ENCODE data around the gene ZFYVE28.

The ZFYVE28 gene

GRCh38 chr4:2335729-2336101, 82.7 kb downstream of the ZFYVE28 start:
- Histone ChIP-seq H3K27me3 (ENCODE audit: control insufficient read depth, insufficient read depth, low read length) (no peaks in the 10 kb centered on the region), H3K4me3 (ENCODE audit: low read length) (no peak overlapping the region), H3K9ac (ENCODE audit: low read depth, low read length) (no peak overlapping the region), H3K9me3 (replicated peaks; ENCODE audit: low read length) (no peaks in the 10 kb centered on the region), H3K4me1 (ENCODE audit: control insufficient read depth, insufficient read depth, low read length) (peaks cover 9% of the 10 kb centered on the region), H3K4me2 (ENCODE audit: low read length) (no peak overlapping the region), H3K36me3 (ENCODE audit: insufficient read depth, low read length) (no peaks in the 10 kb centered on the region)

DNA sequence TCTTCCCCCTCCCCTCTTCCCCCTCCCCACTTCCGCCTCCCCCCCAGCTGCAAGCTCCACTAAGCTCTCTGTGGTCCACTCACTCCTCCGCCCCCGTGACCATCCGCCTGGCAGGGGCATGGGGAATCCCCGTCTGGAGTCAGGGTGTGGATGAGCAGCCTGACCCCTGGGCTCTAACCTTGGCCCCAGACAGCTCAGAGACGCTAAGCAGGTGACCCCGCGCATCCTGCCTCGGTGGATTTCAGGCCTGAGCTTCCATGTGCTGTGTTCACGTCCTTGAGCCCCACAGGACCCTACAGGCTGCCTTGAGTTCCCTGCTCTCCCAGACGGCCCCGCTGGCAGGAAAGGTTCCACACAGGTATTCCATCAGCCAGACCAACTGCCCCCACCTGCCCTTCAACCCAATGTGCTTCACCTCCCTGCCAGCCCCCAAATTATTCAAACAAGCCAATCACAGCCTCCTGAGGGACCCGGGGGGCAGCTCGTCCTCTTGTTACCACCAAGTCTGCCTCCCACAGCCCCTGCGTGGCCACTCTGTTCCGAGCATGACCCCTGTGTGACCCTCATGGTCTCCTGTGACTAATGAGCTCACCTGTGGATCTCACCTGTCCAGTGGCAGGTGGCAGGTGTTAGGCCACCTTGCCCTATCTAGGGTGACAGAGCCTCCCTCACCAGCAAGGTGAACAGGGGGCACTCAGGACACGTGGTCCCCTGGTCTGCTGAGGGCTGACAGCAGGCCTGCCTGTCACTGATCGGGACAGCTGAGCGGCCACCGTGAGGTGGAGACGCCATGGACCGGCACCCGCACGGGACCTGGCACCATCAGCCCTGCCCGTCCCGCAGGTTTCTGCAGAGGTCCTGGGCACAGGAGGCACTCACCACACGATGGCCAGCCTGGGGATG, 83.4 kb downstream of the ZFYVE28 start:
- H3K4me3 ChIP-seq (ENCODE audit: low read length), result no peak overlapping the region
- peaks cover 15% of the 10 kb centered on the region for H3K4me1 ChIP-seq (ENCODE audit: control insufficient read depth, insufficient read depth, low read length)
- no peak overlapping the region for H3K4me2 ChIP-seq (ENCODE audit: low read length)
- no peaks in the 10 kb centered on the region for H3K36me3 ChIP-seq (ENCODE audit: insufficient read depth, low read length)
- H3K9me3 ChIP-seq (replicated peaks; ENCODE audit: low read length), result no peaks in the 10 kb centered on the region
- H3K9ac ChIP-seq (ENCODE audit: low read depth, low read length), result no peak overlapping the region
- no peaks in the 10 kb centered on the region for H3K27me3 ChIP-seq (ENCODE audit: control insufficient read depth, insufficient read depth, low read length)

- Histone ChIP-seq H3K36me3 (ENCODE audit: insufficient read depth, low read length) (no peaks in the 10 kb centered on the region), H3K4me3 (ENCODE audit: low read length) (no peak overlapping the region), H3K27me3 (ENCODE audit: control insufficient read depth, insufficient read depth, low read length) (no peaks in the 10 kb centered on the region), H3K4me1 (ENCODE audit: control insufficient read depth, insufficient read depth, low read length) (peaks cover 23% of the 10 kb centered on the region), H3K9me3 (replicated peaks; ENCODE audit: low read length) (no peaks in the 10 kb centered on the region), H3K9ac (ENCODE audit: low read depth, low read length) (no peak overlapping the region), H3K4me2 (ENCODE audit: low read length) (no peak overlapping the region)
Observed at GRCh38 chr4:2333916-2334644, 84.4 kb downstream of the ZFYVE28 start.

GRCh38 chr4:2333356-2333841, 85.0 kb downstream of the ZFYVE28 start:
- Histone ChIP-seq H3K4me2 (ENCODE audit: low read length) (no peak overlapping the region), H3K9ac (ENCODE audit: low read depth, low read length) (no peak overlapping the region), H3K36me3 (ENCODE audit: insufficient read depth, low read length) (no peaks in the 10 kb centered on the region), H3K4me3 (ENCODE audit: low read length) (no peak overlapping the region), H3K27me3 (ENCODE audit: control insufficient read depth, insufficient read depth, low read length) (no peaks in the 10 kb centered on the region), H3K9me3 (replicated peaks; ENCODE audit: low read length) (no peaks in the 10 kb centered on the region), H3K4me1 (ENCODE audit: control insufficient read depth, insufficient read depth, low read length) (peaks cover 23% of the 10 kb centered on the region)

GRCh38 chr4:2332976-2333319, 85.5 kb downstream of the ZFYVE28 start:
- Histone ChIP-seq H3K9ac (ENCODE audit: low read depth, low read length) (no peak overlapping the region), H3K4me1 (ENCODE audit: control insufficient read depth, insufficient read depth, low read length) (peaks cover 23% of the 10 kb centered on the region), H3K4me3 (ENCODE audit: low read length) (no peak overlapping the region), H3K9me3 (replicated peaks; ENCODE audit: low read length) (no peaks in the 10 kb centered on the region), H3K36me3 (ENCODE audit: insufficient read depth, low read length) (no peaks in the 10 kb centered on the region), H3K4me2 (ENCODE audit: low read length) (no peak overlapping the region), H3K27me3 (ENCODE audit: control insufficient read depth, insufficient read depth, low read length) (no peaks in the 10 kb centered on the region)

GRCh38 chr4:2332201-2332975, 86.1 kb downstream of the ZFYVE28 start:
- peaks cover 23% of the 10 kb centered on the region for H3K4me1 ChIP-seq (ENCODE audit: control insufficient read depth, insufficient read depth, low read length)
- no peak overlapping the region for H3K4me3 ChIP-seq (ENCODE audit: low read length)
- no peaks in the 10 kb centered on the region for H3K36me3 ChIP-seq (ENCODE audit: insufficient read depth, low read length)
- H3K9me3 ChIP-seq (replicated peaks; ENCODE audit: low read length), result peaks cover 6% of the 10 kb centered on the region
- H3K9ac ChIP-seq (ENCODE audit: low read depth, low read length), result no peak overlapping the region
- no peaks in the 10 kb centered on the region for H3K27me3 ChIP-seq (ENCODE audit: control insufficient read depth, insufficient read depth, low read length)
- H3K4me2 ChIP-seq (ENCODE audit: low read length), result no peak overlapping the region

- Histone ChIP-seq H3K4me3 (ENCODE audit: low read length) (no peak overlapping the region), H3K4me1 (ENCODE audit: control insufficient read depth, insufficient read depth, low read length) (peaks cover 23% of the 10 kb centered on the region), H3K9me3 (replicated peaks; ENCODE audit: low read length) (peaks cover 7% of the 10 kb centered on the region), H3K36me3 (ENCODE audit: insufficient read depth, low read length) (no peaks in the 10 kb centered on the region), H3K9ac (ENCODE audit: low read depth, low read length) (no peak overlapping the region), H3K27me3 (ENCODE audit: control insufficient read depth, insufficient read depth, low read length) (no peaks in the 10 kb centered on the region), H3K4me2 (ENCODE audit: low read length) (no peak overlapping the region)
Observed at GRCh38 chr4:2331519-2332200, 86.8 kb downstream of the ZFYVE28 start.

- Histone ChIP-seq H3K27me3 (ENCODE audit: control insufficient read depth, insufficient read depth, low read length) (no peaks in the 10 kb centered on the region), H3K4me3 (ENCODE audit: low read length) (no peak overlapping the region), H3K36me3 (ENCODE audit: insufficient read depth, low read length) (no peaks in the 10 kb centered on the region), H3K9me3 (replicated peaks; ENCODE audit: low read length) (peaks cover 7% of the 10 kb centered on the region), H3K4me1 (ENCODE audit: control insufficient read depth, insufficient read depth, low read length) (peaks cover 23% of the 10 kb centered on the region), H3K9ac (ENCODE audit: low read depth, low read length) (no peak overlapping the region), H3K4me2 (ENCODE audit: low read length) (no peak overlapping the region)
Observed at GRCh38 chr4:2331043-2331420, 87.4 kb downstream of the ZFYVE28 start.

GRCh38 chr4:2330091-2331042, 88.1 kb downstream of the ZFYVE28 start:
- Histone ChIP-seq H3K27me3 (ENCODE audit: control insufficient read depth, insufficient read depth, low read length) (no peaks in the 10 kb centered on the region), H3K4me3 (ENCODE audit: low read length) (peak overlapping the region; percentile 45), H3K36me3 (ENCODE audit: insufficient read depth, low read length) (no peaks in the 10 kb centered on the region), H3K4me1 (ENCODE audit: control insufficient read depth, insufficient read depth, low read length) (peaks cover 23% of the 10 kb centered on the region), H3K9ac (ENCODE audit: low read depth, low read length) (no peak overlapping the region), H3K9me3 (replicated peaks; ENCODE audit: low read length) (peaks cover 7% of the 10 kb centered on the region), H3K4me2 (ENCODE audit: low read length) (peak overlapping the region; percentile 70)

- Histone ChIP-seq H3K4me3 (ENCODE audit: low read length) (no peak overlapping the region), H3K9me3 (replicated peaks; ENCODE audit: low read length) (peaks cover 7% of the 10 kb centered on the region), H3K4me1 (ENCODE audit: control insufficient read depth, insufficient read depth, low read length) (peaks cover 20% of the 10 kb centered on the region), H3K9ac (ENCODE audit: low read depth, low read length) (no peak overlapping the region), H3K4me2 (ENCODE audit: low read length) (no peak overlapping the region), H3K36me3 (ENCODE audit: insufficient read depth, low read length) (no peaks in the 10 kb centered on the region), H3K27me3 (ENCODE audit: control insufficient read depth, insufficient read depth, low read length) (no peaks in the 10 kb centered on the region)
Observed at GRCh38 chr4:2327579-2327978, 90.9 kb downstream of the ZFYVE28 start.

All from skeletal muscle satellite cell (primary cell).